SU-DHL-6 (cell line): ENCODE measurements around the gene KCNC1.

ENCODE experiments used
- EZH2phosphoT487 ChIP-seq: fragments of 200-600 bp; sonication (generic), shearing (Covaris generic); conservative IDR thresholded peaks from 2 replicates; pipeline ENCODE4 v1.6.1; 2018; ENCODE audit warnings: mild to moderate bottlenecking, antibody characterized with exemption, low read length, moderate library complexity, mixed read lengths
- TF ChIP-seq, protein P1 (sequence below): fragments of 200-600 bp; sonication (generic); IDR thresholded peaks from one replicate; pipeline ENCODE4 v1.5.1; 2017; ENCODE audit warnings: antibody characterized with exemption, mild to moderate bottlenecking, low read length, moderate library complexity; ENCODE audit not compliant: insufficient read depth, poor library complexity, severe bottlenecking

DNA sequence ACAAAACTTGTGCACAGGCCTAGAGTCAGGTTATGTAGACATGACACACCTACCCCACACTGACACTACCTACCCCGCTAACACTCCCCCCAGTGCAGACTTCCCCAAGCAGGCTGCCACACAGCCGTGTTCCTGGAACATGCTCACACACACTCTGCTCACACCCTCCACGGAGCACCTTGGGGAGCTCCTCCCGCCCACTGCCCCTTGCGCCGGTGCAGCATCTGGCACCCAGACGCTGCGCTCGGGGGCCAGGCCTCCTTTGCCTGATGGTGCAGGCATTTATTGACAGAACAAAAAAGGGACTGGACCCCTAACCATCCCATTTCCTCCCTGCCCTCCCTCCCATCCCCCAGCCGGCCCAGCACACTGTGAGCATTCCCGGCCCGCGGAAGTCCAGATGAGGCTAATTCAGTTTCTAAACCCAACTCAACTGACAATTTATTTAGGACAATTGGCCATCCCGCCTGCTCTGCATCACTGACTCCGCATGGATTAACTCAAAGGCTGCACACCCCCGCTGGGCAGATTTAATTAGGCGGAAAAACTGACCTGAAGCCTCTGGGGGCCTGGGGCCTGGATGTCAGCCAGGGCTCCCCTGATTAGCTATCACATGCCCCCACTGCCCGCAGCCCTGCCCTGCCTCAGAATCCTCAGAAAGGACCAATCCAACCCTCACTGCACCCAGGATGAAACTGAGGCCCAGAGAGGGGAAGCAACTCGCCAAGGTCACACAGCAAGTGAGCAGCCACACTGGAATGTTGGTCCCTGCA is 30.1 kb downstream of the KCNC1 start:
- TF ChIP-seq, protein P1, sequence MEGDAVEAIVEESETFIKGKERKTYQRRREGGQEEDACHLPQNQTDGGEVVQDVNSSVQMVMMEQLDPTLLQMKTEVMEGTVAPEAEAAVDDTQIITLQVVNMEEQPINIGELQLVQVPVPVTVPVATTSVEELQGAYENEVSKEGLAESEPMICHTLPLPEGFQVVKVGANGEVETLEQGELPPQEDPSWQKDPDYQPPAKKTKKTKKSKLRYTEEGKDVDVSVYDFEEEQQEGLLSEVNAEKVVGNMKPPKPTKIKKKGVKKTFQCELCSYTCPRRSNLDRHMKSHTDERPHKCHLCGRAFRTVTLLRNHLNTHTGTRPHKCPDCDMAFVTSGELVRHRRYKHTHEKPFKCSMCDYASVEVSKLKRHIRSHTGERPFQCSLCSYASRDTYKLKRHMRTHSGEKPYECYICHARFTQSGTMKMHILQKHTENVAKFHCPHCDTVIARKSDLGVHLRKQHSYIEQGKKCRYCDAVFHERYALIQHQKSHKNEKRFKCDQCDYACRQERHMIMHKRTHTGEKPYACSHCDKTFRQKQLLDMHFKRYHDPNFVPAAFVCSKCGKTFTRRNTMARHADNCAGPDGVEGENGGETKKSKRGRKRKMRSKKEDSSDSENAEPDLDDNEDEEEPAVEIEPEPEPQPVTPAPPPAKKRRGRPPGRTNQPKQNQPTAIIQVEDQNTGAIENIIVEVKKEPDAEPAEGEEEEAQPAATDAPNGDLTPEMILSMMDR, result no peak
- no peak for TF ChIP-seq EZH2phosphoT487
